ENCODE measurements around the gene DLX5.

DNA sequence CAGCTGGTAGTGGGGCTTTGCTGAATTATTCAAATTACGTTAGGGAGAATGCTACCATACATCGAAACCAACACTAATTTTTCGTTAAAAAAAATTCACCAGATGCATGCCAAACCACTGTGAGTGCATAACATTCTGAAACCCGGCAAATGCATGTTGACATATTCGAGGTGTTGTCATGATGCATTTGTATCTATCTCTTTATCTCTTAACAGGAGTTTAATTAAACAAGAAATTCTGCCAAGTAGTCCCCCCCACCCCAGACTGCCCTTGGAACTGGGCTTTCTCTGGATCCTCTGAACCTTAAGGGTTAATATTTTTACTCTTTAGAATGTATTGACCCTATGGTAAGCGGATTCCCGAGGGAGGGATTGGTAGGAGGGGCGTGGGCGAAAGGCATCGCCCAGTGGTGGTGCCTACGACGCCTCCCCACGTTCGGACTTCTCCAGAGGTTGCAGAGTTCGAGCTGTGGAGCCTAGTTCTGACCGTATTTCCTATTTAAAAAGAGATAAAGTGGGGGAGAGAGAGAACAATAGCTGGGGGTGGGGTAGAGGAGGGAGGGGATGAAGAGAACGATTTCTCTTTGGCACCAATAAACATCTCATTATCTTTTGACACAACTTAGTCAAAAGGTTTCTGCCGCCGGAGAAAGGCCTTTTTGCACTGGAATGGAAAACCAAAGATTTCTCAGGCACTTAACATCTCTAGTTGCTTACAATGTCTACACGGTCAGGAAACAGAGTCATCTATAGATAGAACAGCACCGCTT is 12.1 kb downstream of the DLX5 start:
- TF ChIP-seq POLR2A (IDR thresholded peaks at IDR 0.05): no peak
- TF ChIP-seq, protein P1, sequence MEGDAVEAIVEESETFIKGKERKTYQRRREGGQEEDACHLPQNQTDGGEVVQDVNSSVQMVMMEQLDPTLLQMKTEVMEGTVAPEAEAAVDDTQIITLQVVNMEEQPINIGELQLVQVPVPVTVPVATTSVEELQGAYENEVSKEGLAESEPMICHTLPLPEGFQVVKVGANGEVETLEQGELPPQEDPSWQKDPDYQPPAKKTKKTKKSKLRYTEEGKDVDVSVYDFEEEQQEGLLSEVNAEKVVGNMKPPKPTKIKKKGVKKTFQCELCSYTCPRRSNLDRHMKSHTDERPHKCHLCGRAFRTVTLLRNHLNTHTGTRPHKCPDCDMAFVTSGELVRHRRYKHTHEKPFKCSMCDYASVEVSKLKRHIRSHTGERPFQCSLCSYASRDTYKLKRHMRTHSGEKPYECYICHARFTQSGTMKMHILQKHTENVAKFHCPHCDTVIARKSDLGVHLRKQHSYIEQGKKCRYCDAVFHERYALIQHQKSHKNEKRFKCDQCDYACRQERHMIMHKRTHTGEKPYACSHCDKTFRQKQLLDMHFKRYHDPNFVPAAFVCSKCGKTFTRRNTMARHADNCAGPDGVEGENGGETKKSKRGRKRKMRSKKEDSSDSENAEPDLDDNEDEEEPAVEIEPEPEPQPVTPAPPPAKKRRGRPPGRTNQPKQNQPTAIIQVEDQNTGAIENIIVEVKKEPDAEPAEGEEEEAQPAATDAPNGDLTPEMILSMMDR (IDR thresholded peaks at IDR 0.05): no peak
